ENCODE data around the gene TRIM54.

TRIM54 gene

GRCh38 chr2:27356382-27357181 lies 74.4 kb downstream of the TRIM54 start, which contains the start of gene GTF3C2 (continued):
- no peak for TF ChIP-seq ZNF23 (tag by site-specific recombination; IDR thresholded peaks at IDR 0.05; ENCODE audit: borderline replicate concordance)
- TF ChIP-seq, protein P1, sequence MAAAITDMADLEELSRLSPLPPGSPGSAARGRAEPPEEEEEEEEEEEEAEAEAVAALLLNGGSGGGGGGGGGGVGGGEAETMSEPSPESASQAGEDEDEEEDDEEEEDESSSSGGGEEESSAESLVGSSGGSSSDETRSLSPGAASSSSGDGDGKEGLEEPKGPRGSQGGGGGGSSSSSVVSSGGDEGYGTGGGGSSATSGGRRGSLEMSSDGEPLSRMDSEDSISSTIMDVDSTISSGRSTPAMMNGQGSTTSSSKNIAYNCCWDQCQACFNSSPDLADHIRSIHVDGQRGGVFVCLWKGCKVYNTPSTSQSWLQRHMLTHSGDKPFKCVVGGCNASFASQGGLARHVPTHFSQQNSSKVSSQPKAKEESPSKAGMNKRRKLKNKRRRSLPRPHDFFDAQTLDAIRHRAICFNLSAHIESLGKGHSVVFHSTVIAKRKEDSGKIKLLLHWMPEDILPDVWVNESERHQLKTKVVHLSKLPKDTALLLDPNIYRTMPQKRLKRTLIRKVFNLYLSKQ (tag by site-specific recombination; IDR thresholded peaks at IDR 0.05; ENCODE audit: borderline replicate concordance), result no peak
- TF ChIP-seq ZNF623 (tag by site-specific recombination; IDR thresholded peaks at IDR 0.05), result no peak
- TF ChIP-seq ZNF624 (tag by site-specific recombination; IDR thresholded peaks at IDR 0.05), result no peak
- TF ChIP-seq ZNF366 (tag by site-specific recombination; conservative IDR thresholded peaks at IDR 0.05), result 0 out of 2 replicates have a peak, but pooled peaks have one; percentile 18
- TF ChIP-seq TCF7L2 (IDR thresholded peaks at IDR 0.05; ENCODE audit: borderline replicate concordance, low read depth, low read length), result no peak
- no peak for TF ChIP-seq ZSCAN30 (tag by site-specific recombination; IDR thresholded peaks at IDR 0.05)
- TF ChIP-seq ZNF174 (tag by site-specific recombination; IDR thresholded peaks at IDR 0.05), result no peak
- TF ChIP-seq, protein P2, sequence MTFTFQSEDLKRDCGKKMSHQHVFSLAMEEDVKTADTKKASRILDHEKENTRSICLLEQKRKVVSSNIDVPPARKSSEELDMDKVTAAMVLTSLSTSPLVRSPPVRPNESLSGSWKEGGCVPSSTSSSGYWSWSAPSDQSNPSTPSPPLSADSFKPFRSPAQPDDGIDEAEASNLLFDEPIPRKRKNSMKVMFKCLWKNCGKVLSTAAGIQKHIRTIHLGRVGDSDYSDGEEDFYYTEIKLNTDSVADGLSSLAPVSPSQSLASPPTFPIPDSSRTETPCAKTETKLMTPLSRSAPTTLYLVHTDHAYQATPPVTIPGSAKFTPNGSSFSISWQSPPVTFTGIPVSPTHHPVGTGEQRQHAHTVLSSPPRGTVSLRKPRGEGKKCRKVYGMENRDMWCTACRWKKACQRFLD (tag by site-specific recombination; IDR thresholded peaks at IDR 0.05), result no peak
- TF ChIP-seq ZNF544 (tag by site-specific recombination; IDR thresholded peaks at IDR 0.05), result no peak
- no peak for TF ChIP-seq ZNF560 (tag by site-specific recombination; IDR thresholded peaks at IDR 0.05; ENCODE audit: borderline replicate concordance)
- peak; percentile 78 for TF ChIP-seq ZNF629 (tag by site-specific recombination; IDR thresholded peaks at IDR 0.05)
- TF ChIP-seq ZNF214 (tag by site-specific recombination; IDR thresholded peaks at IDR 0.05; ENCODE audit: borderline replicate concordance), result no peak
- no peak for TF ChIP-seq ZNF426 (tag by site-specific recombination; IDR thresholded peaks at IDR 0.05)
- no peak for TF ChIP-seq ZNF121 (tag by site-specific recombination; IDR thresholded peaks at IDR 0.05)
- TF ChIP-seq, protein P3, sequence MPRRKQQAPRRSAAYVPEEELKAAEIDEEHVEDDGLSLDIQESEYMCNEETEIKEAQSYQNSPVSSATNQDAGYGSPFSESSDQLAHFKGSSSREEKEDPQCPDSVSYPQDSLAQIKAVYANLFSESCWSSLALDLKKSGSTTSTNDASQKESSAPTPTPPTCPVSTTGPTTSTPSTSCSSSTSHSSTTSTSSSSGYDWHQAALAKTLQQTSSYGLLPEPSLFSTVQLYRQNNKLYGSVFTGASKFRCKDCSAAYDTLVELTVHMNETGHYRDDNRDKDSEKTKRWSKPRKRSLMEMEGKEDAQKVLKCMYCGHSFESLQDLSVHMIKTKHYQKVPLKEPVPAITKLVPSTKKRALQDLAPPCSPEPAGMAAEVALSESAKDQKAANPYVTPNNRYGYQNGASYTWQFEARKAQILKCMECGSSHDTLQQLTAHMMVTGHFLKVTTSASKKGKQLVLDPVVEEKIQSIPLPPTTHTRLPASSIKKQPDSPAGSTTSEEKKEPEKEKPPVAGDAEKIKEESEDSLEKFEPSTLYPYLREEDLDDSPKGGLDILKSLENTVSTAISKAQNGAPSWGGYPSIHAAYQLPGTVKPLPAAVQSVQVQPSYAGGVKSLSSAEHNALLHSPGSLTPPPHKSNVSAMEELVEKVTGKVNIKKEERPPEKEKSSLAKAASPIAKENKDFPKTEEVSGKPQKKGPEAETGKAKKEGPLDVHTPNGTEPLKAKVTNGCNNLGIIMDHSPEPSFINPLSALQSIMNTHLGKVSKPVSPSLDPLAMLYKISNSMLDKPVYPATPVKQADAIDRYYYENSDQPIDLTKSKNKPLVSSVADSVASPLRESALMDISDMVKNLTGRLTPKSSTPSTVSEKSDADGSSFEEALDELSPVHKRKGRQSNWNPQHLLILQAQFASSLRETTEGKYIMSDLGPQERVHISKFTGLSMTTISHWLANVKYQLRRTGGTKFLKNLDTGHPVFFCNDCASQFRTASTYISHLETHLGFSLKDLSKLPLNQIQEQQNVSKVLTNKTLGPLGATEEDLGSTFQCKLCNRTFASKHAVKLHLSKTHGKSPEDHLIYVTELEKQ (tag by site-specific recombination; IDR thresholded peaks at IDR 0.05; ENCODE audit: borderline replicate concordance), result no peak
- TF ChIP-seq SCRT1 (tag by site-specific recombination; IDR thresholded peaks at IDR 0.05; ENCODE audit: borderline replicate concordance), result no peak
- TF ChIP-seq ZNF596 (tag by site-specific recombination; IDR thresholded peaks at IDR 0.05), result no peak
- no peak for TF ChIP-seq BCL6B (tag by site-specific recombination; IDR thresholded peaks at IDR 0.05)
- TF ChIP-seq ZNF776 (tag by site-specific recombination; IDR thresholded peaks at IDR 0.05; ENCODE audit: borderline replicate concordance), result no peak
- TF ChIP-seq GLIS1 (tag by site-specific recombination; IDR thresholded peaks at IDR 0.05), result peak; percentile 54
- TF ChIP-seq ZNF510 (tag by site-specific recombination; IDR thresholded peaks at IDR 0.05; ENCODE audit: insufficient replicate concordance), result no peak
- TF ChIP-seq ZNF341 (tag by site-specific recombination; IDR thresholded peaks at IDR 0.05; ENCODE audit: low read depth), result peak; percentile 83; the same call in 1 of the 2 replicates
- no peak for TF ChIP-seq ZNF292 (tag by site-specific recombination; IDR thresholded peaks at IDR 0.05; ENCODE audit: borderline replicate concordance, low read depth)
- TF ChIP-seq ZNF701 (tag by site-specific recombination; IDR thresholded peaks at IDR 0.05), result no peak
- no peak for TF ChIP-seq ZNF391 (tag by site-specific recombination; IDR thresholded peaks at IDR 0.05; ENCODE audit: borderline replicate concordance, low read depth)
- no peak for TF ChIP-seq ZNF221 (tag by site-specific recombination; IDR thresholded peaks at IDR 0.05; ENCODE audit: borderline replicate concordance)
